HEK293 (cell line): ENCODE measurements around the gene ADSS1.
A peak's percentile ranks its signal among the peaks of the same experiment; 100 is the strongest.

Experiments
- BCL11B ChIP-seq: fragments of 450-650 bp; formaldehyde crosslinking; IDR thresholded peaks from 2 replicates; pipeline ENCODE4 v1.5.1; 2016; ENCODE audit warnings: low read depth, missing biosample characterization, missing genetic modification characterization
- FEZF1 ChIP-seq: fragments of 450-650 bp; formaldehyde crosslinking; IDR thresholded peaks from 2 replicates; pipeline ENCODE4 v1.5.1; 2016; ENCODE audit warnings: missing biosample characterization, missing genetic modification characterization
- GLI2 ChIP-seq: fragments of 450-650 bp; formaldehyde crosslinking; IDR thresholded peaks from 2 replicates; pipeline ENCODE4; 2017; ENCODE audit warnings: missing biosample characterization, missing genetic modification characterization, low read depth, borderline replicate concordance
- GLI4 ChIP-seq: fragments of 450-650 bp; formaldehyde crosslinking; IDR thresholded peaks from 2 replicates; pipeline ENCODE4 v1.5.1; 2016; ENCODE audit warnings: missing biosample characterization, missing genetic modification characterization
- HOXA7 ChIP-seq: sonication (generic); formaldehyde crosslinking; IDR thresholded peaks from 2 replicates; pipeline ENCODE4 v1.8.1; 2022; ENCODE audit warnings: missing genetic modification reagents, borderline replicate concordance
- HOXD13 ChIP-seq: sonication (generic); formaldehyde crosslinking; IDR thresholded peaks from 2 replicates; pipeline ENCODE4 v1.8.0; 2022; ENCODE audit warnings: missing genetic modification reagents, borderline replicate concordance
- KLF1 ChIP-seq: fragments of 450-650 bp; formaldehyde crosslinking; IDR thresholded peaks from 2 replicates; pipeline ENCODE4 v1.5.1; 2016; ENCODE audit warnings: missing biosample characterization, missing genetic modification characterization
- KLF10 ChIP-seq: fragments of 450-650 bp; IDR thresholded peaks from 2 replicates; pipeline ENCODE4 v1.5.1; 2018; ENCODE audit warnings: missing biosample characterization, mild to moderate bottlenecking, missing genetic modification characterization
- KLF17 ChIP-seq: fragments of 450-650 bp; formaldehyde crosslinking; IDR thresholded peaks from 2 replicates; pipeline ENCODE4 v1.5.1; 2016; ENCODE audit warnings: missing biosample characterization, missing genetic modification characterization
- MEIS1 ChIP-seq: sonication (generic); formaldehyde crosslinking; IDR thresholded peaks from 2 replicates; pipeline ENCODE4 v1.8.1; 2022; ENCODE audit warnings: missing genetic modification reagents, mild to moderate bottlenecking, borderline replicate concordance
- SETDB1 ChIP-seq: IDR thresholded peaks from one replicate; pipeline ENCODE4 v1.6.1; 2017; ENCODE audit warnings: mild to moderate bottlenecking, low read length, moderate library complexity, mixed read lengths; ENCODE audit not compliant: insufficient read length
- SP2 ChIP-seq: fragments of 450-650 bp; formaldehyde crosslinking; IDR thresholded peaks from 2 replicates; pipeline ENCODE4 v1.5.1; 2016; ENCODE audit warnings: missing biosample characterization, missing genetic modification characterization
- ZBTB1 ChIP-seq: fragments of 450-650 bp; formaldehyde crosslinking; IDR thresholded peaks from 2 replicates; pipeline ENCODE4 v1.5.1; 2016; ENCODE audit warnings: missing biosample characterization, missing genetic modification characterization
- ZBTB21 ChIP-seq: fragments of 450-650 bp; formaldehyde crosslinking; IDR thresholded peaks from 2 replicates; pipeline ENCODE4 v1.5.1; 2017; ENCODE audit warnings: missing biosample characterization, missing genetic modification characterization
- ZBTB8A ChIP-seq: fragments of 450-650 bp; formaldehyde crosslinking; IDR thresholded peaks from 2 replicates; pipeline ENCODE4 v1.5.1; 2016; ENCODE audit warnings: missing biosample characterization, missing genetic modification characterization
- ZFP3 ChIP-seq: fragments of 450-650 bp; formaldehyde crosslinking; IDR thresholded peaks from 2 replicates; pipeline ENCODE4 v1.5.1; 2016; ENCODE audit warnings: low read depth, missing biosample characterization, missing genetic modification characterization
- ZNF10 ChIP-seq: fragments of 450-650 bp; formaldehyde crosslinking; IDR thresholded peaks from 2 replicates; pipeline ENCODE4 v1.5.1; 2017; ENCODE audit warnings: missing biosample characterization, missing genetic modification characterization
- ZNF138 ChIP-seq: fragments of 450-650 bp; formaldehyde crosslinking; IDR thresholded peaks from 2 replicates; pipeline ENCODE4 v1.5.1; 2016; ENCODE audit warnings: missing biosample characterization, missing genetic modification characterization, borderline replicate concordance
- ZNF146 ChIP-seq: fragments of 450-650 bp; formaldehyde crosslinking; IDR thresholded peaks from 2 replicates; pipeline ENCODE4 v1.5.1; 2016; ENCODE audit warnings: missing biosample characterization, missing genetic modification characterization
- ZNF175 ChIP-seq: fragments of 450-650 bp; formaldehyde crosslinking; IDR thresholded peaks from 2 replicates; pipeline ENCODE4 v1.5.1; 2016; ENCODE audit warnings: missing biosample characterization, missing genetic modification characterization
- ZNF184 ChIP-seq: fragments of 450-650 bp; IDR thresholded peaks from 2 replicates; pipeline ENCODE4 v1.5.1; 2018; ENCODE audit warnings: missing biosample characterization, mild to moderate bottlenecking, missing genetic modification characterization
- ZNF23 ChIP-seq: fragments of 450-650 bp; formaldehyde crosslinking; IDR thresholded peaks from 2 replicates; pipeline ENCODE4 v1.5.1; 2016; ENCODE audit warnings: missing biosample characterization, missing genetic modification characterization, borderline replicate concordance
- ZNF24 ChIP-seq: fragments of 450-650 bp; formaldehyde crosslinking; IDR thresholded peaks from 2 replicates; pipeline ENCODE4 v1.5.1; 2016; ENCODE audit warnings: missing biosample characterization, missing genetic modification characterization
- ZNF37A ChIP-seq: fragments of 450-650 bp; IDR thresholded peaks from 2 replicates; pipeline ENCODE4 v1.5.1; 2018; ENCODE audit warnings: missing biosample characterization, missing genetic modification characterization
- ZNF473 ChIP-seq: fragments of 450-650 bp; formaldehyde crosslinking; IDR thresholded peaks from 2 replicates; pipeline ENCODE4 v1.5.1; 2017; ENCODE audit warnings: missing biosample characterization, missing genetic modification characterization
- ZNF48 ChIP-seq: fragments of 450-650 bp; formaldehyde crosslinking; IDR thresholded peaks from 2 replicates; pipeline ENCODE4 v1.5.1; 2016; ENCODE audit warnings: missing biosample characterization, missing genetic modification characterization
- ZNF488 ChIP-seq: fragments of 450-650 bp; formaldehyde crosslinking; IDR thresholded peaks from 2 replicates; pipeline ENCODE4 v1.5.1; 2016; ENCODE audit warnings: missing biosample characterization, missing genetic modification characterization
- ZNF513 ChIP-seq: fragments of 450-650 bp; IDR thresholded peaks from 2 replicates; pipeline ENCODE4 v1.5.1; 2018; ENCODE audit warnings: missing biosample characterization, missing genetic modification characterization
- ZNF529 ChIP-seq: fragments of 450-650 bp; formaldehyde crosslinking; IDR thresholded peaks from 2 replicates; pipeline ENCODE4 v1.5.1; 2017; ENCODE audit warnings: missing genetic modification characterization, missing biosample characterization; ENCODE audit not compliant: insufficient replicate concordance
- ZNF549 ChIP-seq: fragments of 450-650 bp; IDR thresholded peaks from 2 replicates; pipeline ENCODE4 v1.5.1; 2018; ENCODE audit warnings: missing biosample characterization, missing genetic modification characterization, mild to moderate bottlenecking, inconsistent platforms, moderate library complexity
- ZNF561 ChIP-seq: fragments of 450-650 bp; IDR thresholded peaks from 2 replicates; pipeline ENCODE4 v1.5.1; 2018; ENCODE audit warnings: missing biosample characterization, missing genetic modification characterization, borderline replicate concordance
- ZNF585B ChIP-seq: fragments of 450-650 bp; formaldehyde crosslinking; IDR thresholded peaks from 2 replicates; pipeline ENCODE4 v1.5.1; 2016; ENCODE audit warnings: missing biosample characterization, missing genetic modification characterization
- ZNF600 ChIP-seq: fragments of 450-650 bp; formaldehyde crosslinking; IDR thresholded peaks from 2 replicates; pipeline ENCODE4 v1.5.1; 2016; ENCODE audit warnings: missing biosample characterization, missing genetic modification characterization
- ZNF624 ChIP-seq: fragments of 450-650 bp; formaldehyde crosslinking; IDR thresholded peaks from 2 replicates; pipeline ENCODE4 v1.5.1; 2017; ENCODE audit warnings: missing biosample characterization, missing genetic modification characterization
- ZNF707 ChIP-seq: fragments of 450-650 bp; formaldehyde crosslinking; IDR thresholded peaks from 2 replicates; pipeline ENCODE4 v1.5.1; 2016; ENCODE audit warnings: missing biosample characterization, missing genetic modification characterization
- ZNF768 ChIP-seq: fragments of 450-650 bp; formaldehyde crosslinking; IDR thresholded peaks from 2 replicates; pipeline ENCODE4 v1.5.1; 2018; ENCODE audit warnings: missing biosample characterization, mild to moderate bottlenecking, missing genetic modification characterization
- TF ChIP-seq, protein P1 (sequence below): fragments of 450-650 bp; formaldehyde crosslinking; IDR thresholded peaks from 2 replicates; pipeline ENCODE4 v1.5.1; 2016; ENCODE audit warnings: missing biosample characterization, missing genetic modification characterization
- TF ChIP-seq, protein P2 (sequence below): fragments of 450-650 bp; formaldehyde crosslinking; IDR thresholded peaks from 2 replicates; pipeline ENCODE4 v1.5.1; 2017; ENCODE audit warnings: missing biosample characterization, missing genetic modification characterization

ADSS1 gene

DNA sequence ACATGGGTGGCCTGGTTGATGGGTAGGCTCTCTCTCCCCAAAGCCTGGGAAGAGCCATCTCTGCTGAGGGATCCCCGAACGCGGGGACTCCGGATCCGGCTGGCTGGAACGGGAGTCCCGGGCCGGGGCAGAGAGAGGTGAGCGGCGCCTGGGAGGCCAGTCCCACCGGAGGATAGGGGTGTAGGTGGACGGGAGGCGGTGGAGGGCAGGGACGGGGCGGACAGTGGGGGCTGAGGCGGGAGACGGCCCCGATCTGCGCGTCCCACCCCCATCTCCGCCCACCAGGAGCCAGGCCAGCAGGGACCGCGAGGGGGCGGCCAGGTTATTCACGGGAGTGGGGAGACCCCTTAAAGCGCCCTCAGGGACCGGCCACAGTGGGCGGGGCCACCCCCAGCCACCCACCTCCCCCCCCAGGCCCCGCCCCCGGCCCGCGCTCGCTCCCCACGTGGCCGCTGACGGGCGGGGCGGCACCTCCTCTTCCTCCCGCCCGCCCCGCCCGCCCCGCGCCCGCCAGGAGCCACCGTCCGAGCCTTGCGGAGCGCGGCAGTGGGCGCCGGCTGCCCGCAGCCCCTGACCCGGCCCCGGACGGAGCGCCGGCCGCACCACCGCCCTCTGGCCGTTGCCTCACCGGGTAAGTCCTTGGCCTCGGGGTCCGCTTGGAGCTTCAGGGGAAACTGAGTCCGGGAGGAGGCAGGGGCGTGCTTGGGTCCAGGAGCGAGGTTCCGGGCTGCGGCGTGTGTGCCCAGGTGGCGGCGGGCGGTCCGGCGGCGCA lies 34.7 kb upstream of the ADSS1 start, which contains the start of gene INF2 (continued):
- TF ChIP-seq ZNF184 (tag by site-specific recombination), result no peak
- no peak for TF ChIP-seq ZNF138 (tag by site-specific recombination)
- TF ChIP-seq ZNF549 (tag by site-specific recombination), result no peak
- TF ChIP-seq SP2 (tag by site-specific recombination), result peak; percentile 71
- TF ChIP-seq ZNF48, result no peak
- no peak for TF ChIP-seq ZNF175 (tag by site-specific recombination)
- TF ChIP-seq ZNF488 (tag by site-specific recombination), result no peak
- no peak for TF ChIP-seq ZNF707
- no peak for TF ChIP-seq ZBTB8A (tag by site-specific recombination)
- TF ChIP-seq ZNF23, result no peak
- no peak for TF ChIP-seq ZNF600
- no peak for TF ChIP-seq ZNF561 (tag by site-specific recombination)
- TF ChIP-seq ZNF624 (tag by site-specific recombination), result no peak
- no peak for TF ChIP-seq ZNF37A (tag by site-specific recombination)
- TF ChIP-seq HOXA7, result no peak
- no peak for TF ChIP-seq FEZF1 (tag by site-specific recombination)
- no peak for TF ChIP-seq ZNF146 (tag by site-specific recombination)
- TF ChIP-seq HOXD13, result no peak
- TF ChIP-seq ZBTB21 (tag by site-specific recombination), result no peak
- TF ChIP-seq ZFP3 (tag by site-specific recombination), result no peak
- TF ChIP-seq MEIS1 (CRISPR knock-in tag), result no peak
- no peak for TF ChIP-seq ZNF529 (tag by site-specific recombination)
- TF ChIP-seq ZNF513 (tag by site-specific recombination), result no peak
- TF ChIP-seq GLI2 (tag by site-specific recombination), result no peak
- TF ChIP-seq, protein P1, sequence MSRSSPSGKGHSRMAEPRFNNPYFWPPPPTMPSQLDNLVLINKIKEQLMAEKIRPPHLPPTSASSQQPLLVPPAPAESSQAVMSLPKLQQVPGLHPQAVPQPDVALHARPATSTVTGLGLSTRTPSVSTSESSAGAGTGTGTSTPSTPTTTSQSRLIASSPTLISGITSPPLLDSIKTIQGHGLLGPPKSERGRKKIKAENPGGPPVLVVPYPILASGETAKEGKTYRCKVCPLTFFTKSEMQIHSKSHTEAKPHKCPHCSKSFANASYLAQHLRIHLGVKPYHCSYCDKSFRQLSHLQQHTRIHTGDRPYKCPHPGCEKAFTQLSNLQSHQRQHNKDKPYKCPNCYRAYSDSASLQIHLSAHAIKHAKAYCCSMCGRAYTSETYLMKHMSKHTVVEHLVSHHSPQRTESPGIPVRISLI, result no peak
- TF ChIP-seq KLF10 (tag by site-specific recombination), result peak; percentile 57; the same call in 1 of the 2 replicates
- no peak; the same call in 1 of the 2 replicates for TF ChIP-seq ZNF10 (tag by site-specific recombination)
- no peak for TF ChIP-seq SETDB1
- no peak for TF ChIP-seq KLF1
- no peak for TF ChIP-seq ZNF24 (tag by site-specific recombination)
- 0 out of 2 replicates have a peak, but pooled peaks have one; percentile 11 for TF ChIP-seq KLF17 (tag by site-specific recombination)
- TF ChIP-seq, protein P2, sequence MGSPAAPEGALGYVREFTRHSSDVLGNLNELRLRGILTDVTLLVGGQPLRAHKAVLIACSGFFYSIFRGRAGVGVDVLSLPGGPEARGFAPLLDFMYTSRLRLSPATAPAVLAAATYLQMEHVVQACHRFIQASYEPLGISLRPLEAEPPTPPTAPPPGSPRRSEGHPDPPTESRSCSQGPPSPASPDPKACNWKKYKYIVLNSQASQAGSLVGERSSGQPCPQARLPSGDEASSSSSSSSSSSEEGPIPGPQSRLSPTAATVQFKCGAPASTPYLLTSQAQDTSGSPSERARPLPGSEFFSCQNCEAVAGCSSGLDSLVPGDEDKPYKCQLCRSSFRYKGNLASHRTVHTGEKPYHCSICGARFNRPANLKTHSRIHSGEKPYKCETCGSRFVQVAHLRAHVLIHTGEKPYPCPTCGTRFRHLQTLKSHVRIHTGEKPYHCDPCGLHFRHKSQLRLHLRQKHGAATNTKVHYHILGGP (tag by site-specific recombination), result no peak
- no peak for TF ChIP-seq BCL11B
- no peak for TF ChIP-seq ZNF473 (tag by site-specific recombination)
- TF ChIP-seq GLI4, result no peak
- no peak for TF ChIP-seq ZNF585B
- no peak for TF ChIP-seq ZBTB1 (tag by site-specific recombination)
- TF ChIP-seq ZNF768, result no peak
